ENCODE measurements around the gene GRHL1. TPM values are rescaled to one million over a fixed set of nuclear protein-coding genes. Genes with fewer than 3 reads are reported as not detected.

The GRHL1 gene
- total and polyA plus RNA-seq, 9 donors: 0.18 to 2.4 (median 0.63) TPM; not detected in 1

DNA sequence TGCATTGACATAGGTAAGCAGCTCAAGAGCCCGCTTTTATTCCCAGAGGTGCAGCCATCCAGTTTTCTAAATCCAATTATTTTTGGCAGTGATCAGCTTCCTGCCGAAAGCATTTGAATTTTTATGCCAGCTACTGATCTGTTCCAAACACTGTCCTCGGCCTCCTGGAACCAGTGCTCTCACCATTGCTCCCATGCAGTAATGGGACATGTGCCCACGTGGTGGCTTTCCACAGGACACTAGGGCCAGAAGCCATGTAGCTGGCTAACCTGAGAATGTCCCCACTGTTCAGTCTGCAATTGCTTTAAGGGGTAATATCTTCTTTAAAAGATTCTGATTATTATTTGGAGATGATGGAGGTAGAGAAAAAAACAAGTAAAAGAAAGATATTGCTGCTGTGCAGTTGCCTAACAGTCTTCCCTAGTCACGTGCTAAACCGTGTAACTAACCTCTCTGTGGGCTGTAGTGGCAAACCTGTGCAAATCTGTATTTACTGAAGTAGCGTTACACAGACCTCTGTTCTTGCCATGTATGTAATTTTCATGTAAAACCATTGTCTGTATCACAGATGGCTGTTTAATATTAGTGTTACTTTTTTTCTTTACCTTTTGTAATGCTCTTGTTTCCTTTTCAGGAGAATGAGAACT lies 13.0 kb downstream of the GRHL1 start:
- Histone ChIP-seq H3K4me3 (no peak overlapping the region), H3K36me3 (no peaks in the 10 kb centered on the region), H3K27ac (no peak overlapping the region), H3K9me3 (no peaks in the 10 kb centered on the region), H3K4me1 (ENCODE audit: insufficient read depth) (no peaks in the 10 kb centered on the region), H3K27me3 (no peaks in the 10 kb centered on the region)
- intact Hi-C loops (cut with DNase I): no loop called here
- no peak for DNase-seq
- TF ChIP-seq EP300 (IDR thresholded peaks at IDR 0.05): no peak
- TF ChIP-seq, protein P1, sequence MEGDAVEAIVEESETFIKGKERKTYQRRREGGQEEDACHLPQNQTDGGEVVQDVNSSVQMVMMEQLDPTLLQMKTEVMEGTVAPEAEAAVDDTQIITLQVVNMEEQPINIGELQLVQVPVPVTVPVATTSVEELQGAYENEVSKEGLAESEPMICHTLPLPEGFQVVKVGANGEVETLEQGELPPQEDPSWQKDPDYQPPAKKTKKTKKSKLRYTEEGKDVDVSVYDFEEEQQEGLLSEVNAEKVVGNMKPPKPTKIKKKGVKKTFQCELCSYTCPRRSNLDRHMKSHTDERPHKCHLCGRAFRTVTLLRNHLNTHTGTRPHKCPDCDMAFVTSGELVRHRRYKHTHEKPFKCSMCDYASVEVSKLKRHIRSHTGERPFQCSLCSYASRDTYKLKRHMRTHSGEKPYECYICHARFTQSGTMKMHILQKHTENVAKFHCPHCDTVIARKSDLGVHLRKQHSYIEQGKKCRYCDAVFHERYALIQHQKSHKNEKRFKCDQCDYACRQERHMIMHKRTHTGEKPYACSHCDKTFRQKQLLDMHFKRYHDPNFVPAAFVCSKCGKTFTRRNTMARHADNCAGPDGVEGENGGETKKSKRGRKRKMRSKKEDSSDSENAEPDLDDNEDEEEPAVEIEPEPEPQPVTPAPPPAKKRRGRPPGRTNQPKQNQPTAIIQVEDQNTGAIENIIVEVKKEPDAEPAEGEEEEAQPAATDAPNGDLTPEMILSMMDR (IDR thresholded peaks at IDR 0.05): no peak
- 77 to 86% (median 79%) methylated on average over 7 of the region's 7 CpGs for WGBS, 3 donors

GRCh38 chr2:9965119-9965822 lies 13.8 kb downstream of the GRHL1 start:
- intact Hi-C loops (cut with DNase I): no loop called here
- Histone ChIP-seq H3K4me1 (ENCODE audit: insufficient read depth) (no peaks in the 10 kb centered on the region), H3K27ac (no peak overlapping the region), H3K36me3 (no peaks in the 10 kb centered on the region), H3K4me3 (no peak overlapping the region), H3K9me3 (no peaks in the 10 kb centered on the region), H3K27me3 (no peaks in the 10 kb centered on the region)
- 90 to 94% (median 91%) methylated on average over 8 of the region's 8 CpGs for WGBS, 3 donors
- TF ChIP-seq, protein P1 (IDR thresholded peaks at IDR 0.05): no peak
- TF ChIP-seq EP300 (IDR thresholded peaks at IDR 0.05) (no peak), POLR2A (IDR thresholded peaks at IDR 0.05) (no peak)
- DNase-seq: no peak

GRCh38 chr2:9966491-9967022 lies 15.1 kb downstream of the GRHL1 start:
- 63 to 74% (median 72%) methylated on average over 3 of the region's 3 CpGs for WGBS, 3 donors
- peaks cover 4% of the 10 kb centered on the region for H3K4me1 ChIP-seq (ENCODE audit: insufficient read depth)
- H3K27me3 ChIP-seq: no peaks in the 10 kb centered on the region
- TF ChIP-seq EP300 (IDR thresholded peaks at IDR 0.05) (no peak), POLR2A (IDR thresholded peaks at IDR 0.05) (no peak)
- TF ChIP-seq, protein P1 (IDR thresholded peaks at IDR 0.05): no peak
- intact Hi-C loops (cut with DNase I): no loop called here
- H3K36me3 ChIP-seq: no peaks in the 10 kb centered on the region
- H3K9me3 ChIP-seq: no peaks in the 10 kb centered on the region
- DNase-seq: no peak
- H3K4me3 ChIP-seq: no peak overlapping the region
- H3K27ac ChIP-seq: no peak overlapping the region

DNA sequence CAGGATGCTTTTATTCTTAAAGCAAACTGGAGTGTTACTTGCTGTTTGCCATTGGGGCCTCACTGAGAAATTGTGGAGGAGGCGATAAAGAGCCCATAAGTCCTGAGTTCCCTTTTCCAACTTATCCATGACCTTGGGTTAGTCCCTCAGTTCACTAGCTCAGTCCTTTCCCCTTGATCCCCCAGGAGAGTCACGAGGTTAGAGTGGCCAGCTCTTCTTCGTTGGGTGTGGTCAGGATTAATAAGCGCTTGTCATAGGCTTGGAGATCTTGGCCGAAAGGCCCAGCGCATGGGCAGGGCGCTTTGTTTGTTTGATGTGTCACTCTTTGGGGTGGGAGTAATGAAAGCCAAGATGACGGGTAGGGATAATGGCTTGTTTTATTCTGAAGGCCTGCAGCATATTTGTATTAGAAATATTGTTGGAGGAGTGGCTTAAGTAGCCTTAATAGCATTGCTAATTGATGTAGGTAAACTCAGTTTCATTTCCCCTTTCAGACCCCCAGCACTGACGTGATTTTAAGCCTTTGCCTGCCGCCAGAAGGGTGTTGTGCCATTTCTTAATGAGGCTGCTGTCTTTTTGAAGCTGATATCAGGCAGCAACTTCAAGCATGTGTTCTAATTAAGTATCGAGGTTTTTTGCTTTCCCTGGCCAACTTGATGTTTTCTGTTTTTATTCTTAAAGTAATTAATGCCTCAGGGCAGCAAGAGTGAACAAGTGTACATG lies 15.7 kb downstream of the GRHL1 start:
- Histone ChIP-seq H3K27me3 (no peaks in the 10 kb centered on the region), H3K4me1 (ENCODE audit: insufficient read depth) (peaks cover 4% of the 10 kb centered on the region), H3K27ac (no peak overlapping the region), H3K4me3 (no peak overlapping the region), H3K36me3 (no peaks in the 10 kb centered on the region), H3K9me3 (no peaks in the 10 kb centered on the region)
- no peak for TF ChIP-seq POLR2A (IDR thresholded peaks at IDR 0.05)
- TF ChIP-seq, protein P1 (IDR thresholded peaks at IDR 0.05): no peak
- TF ChIP-seq EP300 (IDR thresholded peaks at IDR 0.05): no peak
- intact Hi-C loops (cut with DNase I): no loop called here
- 85 to 86% (median 86%) methylated on average over 11 of the region's 11 CpGs for WGBS, 3 donors
- DNase-seq: no peak

Measured in ovary (tissue), 9 donors.